Measurements from ENCODE around the gene RAPGEF5. TPM values are rescaled to one million over a fixed set of nuclear protein-coding genes. Genes with fewer than 3 reads are reported as not detected.

The RAPGEF5 gene
- total RNA-seq, 2 donors from 2014 or later = 16.7 to 23.2 TPM

GRCh38 chr7:22196429-22196828 lies 160.5 kb downstream of the RAPGEF5 start:
- H3K27me3 ChIP-seq (ENCODE audit: control insufficient read depth, insufficient read depth, low read length, poor library complexity, severe bottlenecking) = no peaks in the 10 kb centered on the region
- H3K4me1 Mint-ChIP-seq = peaks cover 42% of the 10 kb centered on the region

GRCh38 chr7:22195397-22196172 lies 161.4 kb downstream of the RAPGEF5 start:
- H3K4me1 Mint-ChIP-seq = peaks cover 43% of the 10 kb centered on the region
- Histone ChIP-seq H3K9ac (ENCODE audit: extremely low read depth, low read length, poor library complexity, severe bottlenecking) (no peak overlapping the region), H3K27me3 (ENCODE audit: control insufficient read depth, insufficient read depth, low read length, poor library complexity, severe bottlenecking) (no peaks in the 10 kb centered on the region), H3K27ac (ENCODE audit: low read depth, low read length) (no peak overlapping the region), H3K4me1 (ENCODE audit: control insufficient read depth, insufficient read depth, low read length) (peaks cover 13% of the 10 kb centered on the region), H3K36me3 (ENCODE audit: control insufficient read depth, insufficient read depth, low read length) (no peaks in the 10 kb centered on the region), H3K9me3 (ENCODE audit: control insufficient read depth, low read length) (no peaks in the 10 kb centered on the region), H3K4me3 (ENCODE audit: low read length) (no peak overlapping the region)
- TF ChIP-seq CTCF (conservative IDR thresholded peaks at IDR 0.05) = no peak
- DNase-seq = no peak
- H3K27ac Mint-ChIP-seq = no peak overlapping the region
- H3K36me3 Mint-ChIP-seq (ENCODE audit: low read depth) = peaks cover 4% of the 10 kb centered on the region
- 77 to 83% methylated on average over 6 to 8 of the region's 9 CpGs for WGBS, 2 experiments (ENCODE audit: insufficient coverage in 1 of 2, insufficient read length in 1 of 2)
- H3K4me3 Mint-ChIP-seq = no peak overlapping the region
- H3K27me3 Mint-ChIP-seq (ENCODE audit: insufficient read depth) = peaks cover 7% of the 10 kb centered on the region
- H3K9me3 Mint-ChIP-seq = no peaks in the 10 kb centered on the region

More at GRCh38 chr7:22196429-22196828, 160.5 kb downstream of the RAPGEF5 start:
- H3K4me1 ChIP-seq (ENCODE audit: control insufficient read depth, insufficient read depth, low read length) = peaks cover 11% of the 10 kb centered on the region
- Mint-ChIP-seq H3K27me3 (ENCODE audit: insufficient read depth) (peaks cover 7% of the 10 kb centered on the region), H3K4me3 (no peak overlapping the region), H3K9me3 (no peaks in the 10 kb centered on the region), H3K27ac (no peak overlapping the region), H3K36me3 (ENCODE audit: low read depth) (peaks cover 2% of the 10 kb centered on the region)
- TF ChIP-seq CTCF (conservative IDR thresholded peaks at IDR 0.05) = no peak
- 84 to 95% methylated on average over 6 of the region's 6 CpGs for WGBS, 2 experiments (ENCODE audit: insufficient coverage in 1 of 2, insufficient read length in 1 of 2)
- H3K9me3 ChIP-seq (ENCODE audit: control insufficient read depth, low read length) = no peaks in the 10 kb centered on the region
- no peaks in the 10 kb centered on the region for H3K36me3 ChIP-seq (ENCODE audit: control insufficient read depth, insufficient read depth, low read length)
- H3K9ac ChIP-seq (ENCODE audit: extremely low read depth, low read length, poor library complexity, severe bottlenecking) = no peak overlapping the region
- H3K27ac ChIP-seq (ENCODE audit: low read depth, low read length) = no peak overlapping the region
- H3K4me3 ChIP-seq (ENCODE audit: low read length) = no peak overlapping the region
- no peak for DNase-seq

GRCh38 chr7:22194658-22195273 lies 162.2 kb downstream of the RAPGEF5 start:
- Mint-ChIP-seq H3K4me3 (no peak overlapping the region), H3K4me1 (peaks cover 51% of the 10 kb centered on the region), H3K9me3 (no peaks in the 10 kb centered on the region), H3K27ac (no peak overlapping the region), H3K27me3 (ENCODE audit: insufficient read depth) (peaks cover 7% of the 10 kb centered on the region), H3K36me3 (ENCODE audit: low read depth) (peaks cover 4% of the 10 kb centered on the region)
- Histone ChIP-seq H3K9me3 (ENCODE audit: control insufficient read depth, low read length) (no peaks in the 10 kb centered on the region), H3K4me1 (ENCODE audit: control insufficient read depth, insufficient read depth, low read length) (peaks cover 14% of the 10 kb centered on the region), H3K4me3 (ENCODE audit: low read length) (no peak overlapping the region), H3K36me3 (ENCODE audit: control insufficient read depth, insufficient read depth, low read length) (no peaks in the 10 kb centered on the region), H3K27me3 (ENCODE audit: control insufficient read depth, insufficient read depth, low read length, poor library complexity, severe bottlenecking) (no peaks in the 10 kb centered on the region), H3K9ac (ENCODE audit: extremely low read depth, low read length, poor library complexity, severe bottlenecking) (no peak overlapping the region), H3K27ac (ENCODE audit: low read depth, low read length) (no peak overlapping the region)
- WGBS, 2 experiments (ENCODE audit: insufficient coverage in 1 of 2, insufficient read length in 1 of 2) = 70 to 71% methylated on average over 7 to 10 of the region's 10 CpGs
- no peak for TF ChIP-seq CTCF (conservative IDR thresholded peaks at IDR 0.05)
- DNase-seq = no peak
